H9 (cell line): ENCODE data around the gene CPSF4L. TPM values are rescaled to one million over a fixed set of nuclear protein-coding genes. Genes with fewer than 3 reads are reported as not detected.

Source experiments
- DNase-seq: peaks from one replicate; pipeline ENCODE4 v3.0.0-alpha.2; 2017
- H2AFZ ChIP-seq: one replicate; pipeline ENCODE4 v1.6.1; 2013; ENCODE audit warnings: mild to moderate bottlenecking, low read length, control low read depth, moderate library complexity
- H2AK5ac ChIP-seq: 2 replicates; pipeline ENCODE4 v1.6.1; 2013; ENCODE audit warnings: low read length, control low read depth, mixed read lengths; ENCODE audit not compliant: insufficient read length
- H2BK120ac ChIP-seq: one replicate; pipeline ENCODE4 v1.6.1; 2013; ENCODE audit warnings: low read depth, mild to moderate bottlenecking, low read length, control low read depth, inconsistent platforms; ENCODE audit not compliant: poor library complexity, severe bottlenecking
- H2BK12ac ChIP-seq: 2 replicates; pipeline ENCODE4 v1.6.1; 2013; ENCODE audit warnings: low read length, control low read depth, mixed read lengths, low read depth; ENCODE audit not compliant: insufficient read length
- H2BK15ac ChIP-seq: 2 replicates; pipeline ENCODE4 v1.6.1; 2013; ENCODE audit warnings: low read depth, low read length, control low read depth
- H2BK20ac ChIP-seq: one replicate; pipeline ENCODE4 v1.6.1; 2013; ENCODE audit warnings: low read depth, mild to moderate bottlenecking, low read length, control low read depth, inconsistent platforms; ENCODE audit not compliant: poor library complexity, severe bottlenecking
- H2BK5ac ChIP-seq: 2 replicates; pipeline ENCODE4 v1.6.1; 2013; ENCODE audit warnings: low read length, control low read depth, mixed read lengths; ENCODE audit not compliant: insufficient read length
- H3K14ac ChIP-seq: 2 replicates; pipeline ENCODE4 v1.6.1; 2013; ENCODE audit warnings: low read length, control low read depth; ENCODE audit not compliant: insufficient read depth
- H3K18ac ChIP-seq: 2 replicates; pipeline ENCODE4 v1.6.1; 2013; ENCODE audit warnings: low read depth, mild to moderate bottlenecking, mixed read lengths, low read length, control low read depth; ENCODE audit not compliant: insufficient read length
- H3K23ac ChIP-seq: 2 replicates; pipeline ENCODE4 v1.6.1; 2013; ENCODE audit warnings: low read length, control low read depth, mixed read lengths, low read depth; ENCODE audit not compliant: insufficient read length
- H3K23me2 ChIP-seq: 2 replicates; pipeline ENCODE4 v1.6.1; 2013; ENCODE audit warnings: low read depth, mild to moderate bottlenecking, mixed read lengths, low read length, control low read depth; ENCODE audit not compliant: insufficient read length, poor library complexity, severe bottlenecking
- H3K27ac ChIP-seq: 2 replicates; pipeline ENCODE4 v1.5.1; 2013; ENCODE audit warnings: low read length, control low read depth, mixed read lengths, low read depth; ENCODE audit not compliant: insufficient read length
- H3K27me3 ChIP-seq: 2 replicates; pipeline ENCODE4 v1.6.1; 2013; ENCODE audit warnings: low read length, control low read depth, inconsistent platforms; ENCODE audit not compliant: insufficient read depth
- H3K4ac ChIP-seq: 2 replicates; pipeline ENCODE4 v1.6.1; 2013; ENCODE audit warnings: low read depth, mild to moderate bottlenecking, control low read depth, inconsistent platforms, low read length, moderate library complexity
- H3K4me1 ChIP-seq: 2 replicates; pipeline ENCODE4 v1.6.1; 2013; ENCODE audit warnings: low read length, control low read depth, inconsistent platforms; ENCODE audit not compliant: insufficient read depth
- H3K4me2 ChIP-seq: 2 replicates; pipeline ENCODE4 v1.6.1; 2013; ENCODE audit warnings: low read length, control low read depth, mixed read lengths; ENCODE audit not compliant: insufficient read length, insufficient read depth
- H3K56ac ChIP-seq: 2 replicates; pipeline ENCODE4 v1.6.1; 2013; ENCODE audit warnings: low read depth, mild to moderate bottlenecking, mixed read lengths, low read length, control low read depth; ENCODE audit not compliant: insufficient read length
- H3K79me1 ChIP-seq: 2 replicates; pipeline ENCODE4 v1.6.1; 2013; ENCODE audit warnings: low read depth, mild to moderate bottlenecking, moderate library complexity, low read length, control low read depth, inconsistent platforms; ENCODE audit not compliant: insufficient read depth, poor library complexity, severe bottlenecking
- H3K79me2 ChIP-seq: 2 replicates; pipeline ENCODE4 v1.6.1; 2013; ENCODE audit warnings: low read length, control low read depth, inconsistent platforms; ENCODE audit not compliant: insufficient read depth
- H3K9ac ChIP-seq: 2 replicates; pipeline ENCODE4 v1.6.1; 2013; ENCODE audit warnings: low read length, control low read depth, mixed read lengths; ENCODE audit not compliant: insufficient read length; ENCODE audit errors: extremely low read depth
- H3K9me3 ChIP-seq: one replicate; pipeline ENCODE4 v1.6.1; 2013; ENCODE audit warnings: low read depth, low read length, inconsistent platforms; ENCODE audit not compliant: control insufficient read depth
- H3T11ph ChIP-seq: one replicate; pipeline ENCODE4 v1.6.1; 2013; ENCODE audit warnings: mild to moderate bottlenecking, low read length, control low read depth, inconsistent platforms
- H4K20me1 ChIP-seq: one replicate; pipeline ENCODE4 v1.6.1; 2013; ENCODE audit not compliant: control insufficient read depth, insufficient read length, insufficient read depth
- H4K5ac ChIP-seq: 2 replicates; pipeline ENCODE4 v1.6.1; 2013; ENCODE audit warnings: low read depth, mild to moderate bottlenecking, mixed read lengths, low read length, control low read depth; ENCODE audit not compliant: insufficient read length
- H4K8ac ChIP-seq: replicated peaks from 2 replicates; pipeline ENCODE4 v1.6.1; 2013; ENCODE audit warnings: low read length, control low read depth, mixed read lengths, low read depth; ENCODE audit not compliant: insufficient read length
- H4K91ac ChIP-seq: 2 replicates; pipeline ENCODE4 v1.6.1; 2013; ENCODE audit warnings: low read depth, mild to moderate bottlenecking, moderate library complexity, mixed read lengths, low read length, control low read depth; ENCODE audit not compliant: insufficient read length
- H3K27ac Mint-ChIP-seq, 3 experiments: 2 replicates in 2 of 3; 3 replicates in 1 of 3; pipeline ENCODE4 v1.8.0; 2020 to 2021; ENCODE audit warnings: mixed read lengths in 3 of 3, mild to moderate bottlenecking in 1 of 3, moderate library complexity in 1 of 3
- H3K27me3 Mint-ChIP-seq: 2 replicates; pipeline ENCODE4 v1.8.0; 2021; ENCODE audit warnings: low read depth, mild to moderate bottlenecking, moderate library complexity, mixed read lengths
- H3K36me3 Mint-ChIP-seq, 3 experiments: 2 replicates in 2 of 3; 3 replicates in 1 of 3; pipeline ENCODE4 v1.8.0; 2020 to 2021; ENCODE audit warnings: low read depth in 3 of 3, mixed read lengths in 3 of 3; ENCODE audit not compliant: insufficient read depth in 1 of 3
- H3K4me1 Mint-ChIP-seq, 2 experiments: 2 replicates each; pipeline ENCODE4 v1.8.0; 2020; ENCODE audit warnings: mixed read lengths in 2 of 2
- H3K4me3 Mint-ChIP-seq, 2 experiments: 2 replicates in 1 of 2; 3 replicates in 1 of 2; pipeline ENCODE4 v1.8.0; 2020 to 2021; ENCODE audit warnings: mild to moderate bottlenecking in 2 of 2, mixed read lengths in 2 of 2, moderate library complexity in 1 of 2
- H3K9me3 Mint-ChIP-seq, 2 experiments: 2 replicates in 1 of 2; 3 replicates in 1 of 2; pipeline ENCODE4 v1.8.0; 2020; ENCODE audit warnings: mild to moderate bottlenecking in 2 of 2, mixed read lengths in 2 of 2, moderate library complexity in 1 of 2
- WGBS: extraction: QIAGEN DNeasy Blood & Tissue Kit; methylation state at CpG from one replicate; pipeline ENCODE4 v1.1.7; 2013; ENCODE audit warnings: missing lambda C conversion rate, low lambda C conversion rate, mixed read lengths; ENCODE audit not compliant: insufficient read length; ENCODE audit errors: extremely low coverage; 5-methylcytosine and 5-hydroxymethylcytosine counted together
- total RNA-seq: library from RNA; stranded (reverse); gene quantifications from 2 replicates; pipeline ENCODE4 v1.2.1, GENCODE V29; 2021
- TF ChIP-seq, protein P1 (sequence below): fragments of 200-600 bp; sonication (generic); conservative IDR thresholded peaks from 3 replicates; pipeline ENCODE4 v1.8.0; 2021; ENCODE audit warnings: antibody characterized with exemption, mild to moderate bottlenecking

Gene CPSF4L
- total RNA-seq, 1 experiment from 2014 or later = not detected

DNA sequence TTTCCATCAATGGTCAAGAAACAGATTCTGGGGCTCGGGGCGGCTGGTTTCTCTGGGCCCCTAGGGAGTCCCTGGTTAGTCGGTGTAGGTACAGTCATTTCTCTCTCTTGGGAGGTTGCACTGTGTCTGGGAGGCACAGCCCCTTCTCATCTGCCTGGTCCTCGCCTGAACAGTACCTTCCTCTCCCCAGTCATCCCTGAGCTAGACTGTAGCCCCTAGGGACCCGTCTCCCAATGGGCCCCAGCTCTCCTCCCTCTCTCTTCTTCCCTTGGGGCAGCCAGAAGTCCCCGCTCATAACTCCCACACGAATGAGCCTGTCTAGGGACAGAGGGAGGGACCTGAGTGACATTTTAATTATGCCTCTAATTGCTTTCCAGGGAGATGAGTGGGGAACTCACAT, 20.2 kb upstream of the CPSF4L start:
- Histone ChIP-seq H4K8ac (no peak overlapping the region), H3K56ac (no peak overlapping the region), H3K27ac (no peak overlapping the region), H2BK12ac (no peak overlapping the region), H3K23me2 (no peaks in the 10 kb centered on the region), H3K4ac (no peak overlapping the region), H3K9ac (no peak overlapping the region), H3K79me1 (no peaks in the 10 kb centered on the region), H4K91ac (no peak overlapping the region), H2BK15ac (no peak overlapping the region), H2BK5ac (no peak overlapping the region), H3T11ph (no peak overlapping the region), H2BK120ac (no peak overlapping the region), H4K20me1 (no peaks in the 10 kb centered on the region), H3K9me3 (no peaks in the 10 kb centered on the region), H3K18ac (no peak overlapping the region), H2AK5ac (no peak overlapping the region), H3K23ac (no peak overlapping the region), H3K79me2 (no peaks in the 10 kb centered on the region), H3K27me3 (no peaks in the 10 kb centered on the region), H2AFZ (no peak overlapping the region), H3K14ac (no peak overlapping the region), H4K5ac (no peak overlapping the region), H2BK20ac (no peak overlapping the region), H3K4me1 (peaks cover 3% of the 10 kb centered on the region; the same call in 1 of the 2 replicates), H3K4me2 (no peak overlapping the region)
- H3K27ac Mint-ChIP-seq = peak overlapping the region in 2 of 3 experiments; percentile 32 to 65; a peak in 2 of 7 replicates
- WGBS = no CpG with 5 or more reads among the region's 7 CpGs
- peaks cover 25 to 36% of the 10 kb centered on the region in 2 experiments for H3K4me1 Mint-ChIP-seq
- H3K4me3 Mint-ChIP-seq = no peak overlapping the region
- H3K9me3 Mint-ChIP-seq = no peaks in the 10 kb centered on the region
- peaks cover 2 to 9% (median 7%) of the 10 kb centered on the region in 3 experiments; a peak in 5 of 7 replicates for H3K36me3 Mint-ChIP-seq
- no peaks in the 10 kb centered on the region for H3K27me3 Mint-ChIP-seq
- no peak for DNase-seq
- TF ChIP-seq, protein P1, sequence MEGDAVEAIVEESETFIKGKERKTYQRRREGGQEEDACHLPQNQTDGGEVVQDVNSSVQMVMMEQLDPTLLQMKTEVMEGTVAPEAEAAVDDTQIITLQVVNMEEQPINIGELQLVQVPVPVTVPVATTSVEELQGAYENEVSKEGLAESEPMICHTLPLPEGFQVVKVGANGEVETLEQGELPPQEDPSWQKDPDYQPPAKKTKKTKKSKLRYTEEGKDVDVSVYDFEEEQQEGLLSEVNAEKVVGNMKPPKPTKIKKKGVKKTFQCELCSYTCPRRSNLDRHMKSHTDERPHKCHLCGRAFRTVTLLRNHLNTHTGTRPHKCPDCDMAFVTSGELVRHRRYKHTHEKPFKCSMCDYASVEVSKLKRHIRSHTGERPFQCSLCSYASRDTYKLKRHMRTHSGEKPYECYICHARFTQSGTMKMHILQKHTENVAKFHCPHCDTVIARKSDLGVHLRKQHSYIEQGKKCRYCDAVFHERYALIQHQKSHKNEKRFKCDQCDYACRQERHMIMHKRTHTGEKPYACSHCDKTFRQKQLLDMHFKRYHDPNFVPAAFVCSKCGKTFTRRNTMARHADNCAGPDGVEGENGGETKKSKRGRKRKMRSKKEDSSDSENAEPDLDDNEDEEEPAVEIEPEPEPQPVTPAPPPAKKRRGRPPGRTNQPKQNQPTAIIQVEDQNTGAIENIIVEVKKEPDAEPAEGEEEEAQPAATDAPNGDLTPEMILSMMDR = no peak
